Endothelial cell of umbilical vein (primary cell): ENCODE data around the gene DNAJB5. TPM values are rescaled to one million over a fixed set of nuclear protein-coding genes. Genes with fewer than 3 reads are reported as not detected.

Experiments
- BruUV-seq: library from RNA; stranded (reverse); fragments of 400-500 nt; replicated peaks from 2 replicates; lab custom pipeline; 2021; lab: Mats Ljungman, UMichigan
- CTCF ChIA-PET: fragments of 300-600, 350-600 bp; sonication (Branson Sonifier 250); formaldehyde crosslinking; loops from one replicate; lab custom pipeline; 2021; ENCODE audit warnings: antibody characterized with exemption, inconsistent platforms; lab: Charles Lee
- POLR2A ChIA-PET: fragments of 300-600, 350-600 bp; sonication (Branson Sonifier 250); formaldehyde crosslinking; loops from one replicate; lab custom pipeline; 2021; ENCODE audit warnings: antibody characterized with exemption, inconsistent platforms; lab: Charles Lee
- DNase-seq: peaks from one replicate; pipeline ENCODE4 v3.0.0-alpha.2; 2011; ENCODE audit warnings: low read depth, low spot score
- FAIRE-seq: peaks from 2 replicates; lab custom pipeline; 2011; peaks lifted over from hg19 to GRCh38; lab: Jason Lieb, UNC
- H2AFZ ChIP-seq: 2 replicates; pipeline ENCODE4 v1.6.0; 2012; ENCODE audit warnings: low read depth, low read length, control low read depth, inconsistent platforms
- H3K27ac ChIP-seq: 2 replicates; pipeline ENCODE4 v1.5.1; 2011; ENCODE audit warnings: low read depth, mild to moderate bottlenecking, control low read depth, low read length, moderate library complexity; ENCODE audit not compliant: insufficient read depth
- H3K27me3 ChIP-seq, 2 experiments: 2 replicates each; pipeline versions ENCODE4 v1.6.0 to v1.6.1; 2011; ENCODE audit warnings: low read length in 2 of 2, mixed read lengths in 1 of 2; ENCODE audit not compliant: control insufficient read depth in 2 of 2, insufficient read depth in 2 of 2
- H3K36me3 ChIP-seq, 2 experiments: 2 replicates in 1 of 2; 3 replicates in 1 of 2; pipeline ENCODE4 v1.5.1; 2011; ENCODE audit warnings: low read length in 2 of 2, mild to moderate bottlenecking in 1 of 2, moderate library complexity in 1 of 2; ENCODE audit not compliant: control insufficient read depth in 2 of 2, insufficient read depth in 2 of 2; ENCODE audit errors: extremely low read depth in 1 of 2
- H3K4me1 ChIP-seq: 3 replicates; pipeline ENCODE4 v1.5.1; 2011; ENCODE audit warnings: mild to moderate bottlenecking, low read length; ENCODE audit not compliant: control insufficient read depth, insufficient read depth; ENCODE audit errors: extremely low read depth
- H3K4me2 ChIP-seq: 2 replicates; pipeline ENCODE4 v1.6.1; 2011; ENCODE audit warnings: low read length, control low read depth, mixed read lengths; ENCODE audit not compliant: insufficient read depth
- H3K4me3 ChIP-seq, 3 experiments: fragments of 200-600 bp in 1 of 3; sonication (generic), shearing (Covaris generic) in 1 of 3; replicated peaks in 1 of 3; 2 replicates each; pipeline ENCODE4 v1.5.1; 2011 to 2016; ENCODE audit warnings: control low read depth in 3 of 3, low read length in 3 of 3, mild to moderate bottlenecking in 2 of 3, inconsistent platforms in 1 of 3, low read depth in 1 of 3, moderate library complexity in 1 of 3; ENCODE audit not compliant: insufficient read depth in 1 of 3
- H3K79me2 ChIP-seq: 2 replicates; pipeline ENCODE4 v1.6.0; 2012; ENCODE audit warnings: low read length, inconsistent platforms; ENCODE audit not compliant: control insufficient read depth, insufficient read depth
- H3K9ac ChIP-seq: replicated peaks from 2 replicates; pipeline ENCODE3; 2011; ENCODE audit warnings: low read length, control low read depth; ENCODE audit not compliant: insufficient read depth; ENCODE audit errors: extremely low read depth
- H3K9me1 ChIP-seq: replicated peaks from 3 replicates; pipeline ENCODE4 v1.6.0; 2011; ENCODE audit warnings: mild to moderate bottlenecking, low read length; ENCODE audit not compliant: control insufficient read depth, insufficient read depth; ENCODE audit errors: extremely low read depth
- H3K9me3 ChIP-seq: replicated peaks from 2 replicates; pipeline ENCODE4 v1.5.1; 2012; ENCODE audit warnings: low read length, inconsistent platforms; ENCODE audit not compliant: control insufficient read depth, insufficient read depth
- H4K20me1 ChIP-seq: replicated peaks from 2 replicates; pipeline ENCODE3; 2011; ENCODE audit warnings: mild to moderate bottlenecking, low read length; ENCODE audit not compliant: control insufficient read depth, insufficient read depth; ENCODE audit errors: extremely low read depth
- EZH2 ChIP-seq: IDR thresholded peaks from 2 replicates; pipeline ENCODE4 v1.6.1; 2012; ENCODE audit warnings: borderline replicate concordance, low read depth, mild to moderate bottlenecking, moderate library complexity, low read length, inconsistent platforms; ENCODE audit not compliant: severe bottlenecking
- FOS ChIP-seq: IDR thresholded peaks from 2 replicates; pipeline ENCODE4 v1.6.1; 2011; ENCODE audit warnings: mild to moderate bottlenecking, low read length, moderate library complexity, borderline replicate concordance; ENCODE audit not compliant: insufficient read depth
- GATA2 ChIP-seq: IDR thresholded peaks from 2 replicates; pipeline ENCODE4 v1.7.0; 2011; ENCODE audit warnings: low read depth, mild to moderate bottlenecking, moderate library complexity, mixed read lengths, low read length; ENCODE audit not compliant: insufficient read length, insufficient read depth
- JUN ChIP-seq: IDR thresholded peaks from 2 replicates; pipeline ENCODE4 v1.6.1; 2011; ENCODE audit warnings: borderline replicate concordance, low read depth; ENCODE audit not compliant: insufficient read length, insufficient read depth
- MAX ChIP-seq: IDR thresholded peaks from 2 replicates; pipeline ENCODE4 v1.6.1; 2011; ENCODE audit not compliant: insufficient read depth, insufficient read length
- MYC ChIP-seq: IDR thresholded peaks from one replicate; pipeline ENCODE4 v1.6.1; 2011; ENCODE audit warnings: mild to moderate bottlenecking, low read depth, low read length
- POLR2A ChIP-seq: IDR thresholded peaks from 2 replicates; pipeline ENCODE4 v1.6.1; 2012; ENCODE audit warnings: low read depth, mild to moderate bottlenecking, control low read depth, low read length
- POLR2AphosphoS5 ChIP-seq: IDR thresholded peaks from 2 replicates; pipeline ENCODE4 v1.6.1; 2012; ENCODE audit warnings: low read depth, mild to moderate bottlenecking, control low read depth, low read length, moderate library complexity; ENCODE audit not compliant: insufficient read depth
- dilution Hi-C: fragments of 300-500 bp; cut with MboI; formaldehyde crosslinking; loops from one replicate; pipeline ENCODE4 v1.15.0; 2019; ENCODE audit warnings: low sequenced_read_pairs; ENCODE audit not compliant: extremely low pct_ligation_motif_present
- intact Hi-C: fragments of 100-400 bp; cut with micrococcal nuclease; formaldehyde crosslinking; loops from one replicate; pipeline ENCODE4 v1.10.0; 2022
- polyA plus RNA-seq, 4 experiments: library from polyadenylated mRNA; depleted of rRNA in 3 of 4; stranded (reverse) in 3 of 4; unstranded in 1 of 4; fragments of >200 nt; gene quantifications; 2 replicates each; pipeline versions ENCODE4 v1.2.1 to v1.2.3, GENCODE V29; 2011 to 2012; ENCODE audit warnings: missing spikeins in 1 of 4
- total RNA-seq: library from RNA; stranded (reverse); gene quantifications from 2 replicates; pipeline ENCODE4 v1.2.3, GENCODE V29; 2021
- TF ChIP-seq, protein P1 (sequence below), 2 donors: IDR thresholded peaks; 1 replicate in 1 of 2; 2 replicates in 1 of 2; pipeline ENCODE4 v1.5.1; 2011; ENCODE audit warnings: low read length in 2 of 2, mild to moderate bottlenecking in 2 of 2, moderate library complexity in 2 of 2, control low read depth in 1 of 2, inconsistent platforms in 1 of 2, low read depth in 1 of 2; ENCODE audit not compliant: insufficient read depth in 1 of 2; ENCODE audit errors: extremely low read depth in 1 of 2

DNAJB5 gene
- total and polyA plus RNA-seq, 2 donors (not counting 3 experiments of a cell fraction or from before 2014, with no cell fraction given), result 8.6 to 12.8 TPM

DNA sequence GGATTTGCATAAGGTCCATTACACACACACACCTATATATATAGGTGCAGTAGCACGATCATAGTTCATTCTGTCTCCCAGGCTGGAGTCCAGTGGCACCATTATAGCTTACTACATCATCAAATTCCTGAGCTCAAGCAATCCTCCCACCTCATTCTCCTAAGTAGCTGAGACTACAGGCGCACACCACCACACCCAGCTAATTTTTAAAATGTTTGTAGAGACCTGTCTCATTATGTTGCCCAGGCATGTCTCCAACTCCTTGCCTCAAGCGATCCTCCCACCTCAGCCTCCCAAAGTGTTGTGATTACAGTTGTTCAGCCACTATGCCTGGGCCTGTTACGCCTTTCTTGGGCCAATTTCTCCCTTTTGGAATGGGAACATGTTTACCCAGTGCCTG, 39.7 kb downstream of the DNAJB5 start:
- CTCF ChIA-PET, result interaction anchor here (1.3 to 4.5 kb wide), 4 partner anchors 14 to 44 kb away, joined by 3 to 29 read pairs (median 4); no protein-coding TSS in a partner anchor

More for the DNA sequence above, 39.7 kb downstream of the DNAJB5 start:
- dilution Hi-C loops, result no loop called here
- BruUV-seq, result no TSS peak
- POLR2A ChIA-PET, result no interaction called here
- peaks cover 9% of the 10 kb centered on the region for H3K4me1 ChIP-seq
- H3K36me3 ChIP-seq, result no peaks in the 10 kb centered on the region
- DNase-seq, result no peak
- H4K20me1 ChIP-seq, result no peaks in the 10 kb centered on the region
- no peaks in the 10 kb centered on the region for H3K9me3 ChIP-seq
- no peak overlapping the region for H3K4me3 ChIP-seq
- TF ChIP-seq POLR2A, result no peak
- no peak for TF ChIP-seq GATA2
- TF ChIP-seq MYC, result no peak
- no peak for TF ChIP-seq POLR2AphosphoS5
- TF ChIP-seq EZH2, result no peak
- TF ChIP-seq FOS, result no peak
- no peak for TF ChIP-seq MAX
- no peak for TF ChIP-seq JUN
- TF ChIP-seq, protein P1, sequence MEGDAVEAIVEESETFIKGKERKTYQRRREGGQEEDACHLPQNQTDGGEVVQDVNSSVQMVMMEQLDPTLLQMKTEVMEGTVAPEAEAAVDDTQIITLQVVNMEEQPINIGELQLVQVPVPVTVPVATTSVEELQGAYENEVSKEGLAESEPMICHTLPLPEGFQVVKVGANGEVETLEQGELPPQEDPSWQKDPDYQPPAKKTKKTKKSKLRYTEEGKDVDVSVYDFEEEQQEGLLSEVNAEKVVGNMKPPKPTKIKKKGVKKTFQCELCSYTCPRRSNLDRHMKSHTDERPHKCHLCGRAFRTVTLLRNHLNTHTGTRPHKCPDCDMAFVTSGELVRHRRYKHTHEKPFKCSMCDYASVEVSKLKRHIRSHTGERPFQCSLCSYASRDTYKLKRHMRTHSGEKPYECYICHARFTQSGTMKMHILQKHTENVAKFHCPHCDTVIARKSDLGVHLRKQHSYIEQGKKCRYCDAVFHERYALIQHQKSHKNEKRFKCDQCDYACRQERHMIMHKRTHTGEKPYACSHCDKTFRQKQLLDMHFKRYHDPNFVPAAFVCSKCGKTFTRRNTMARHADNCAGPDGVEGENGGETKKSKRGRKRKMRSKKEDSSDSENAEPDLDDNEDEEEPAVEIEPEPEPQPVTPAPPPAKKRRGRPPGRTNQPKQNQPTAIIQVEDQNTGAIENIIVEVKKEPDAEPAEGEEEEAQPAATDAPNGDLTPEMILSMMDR (IDR thresholded peaks at IDR 0.05; ENCODE audit: extremely low read depth in 1 of 2, insufficient read depth in 1 of 2, low read depth in 1 of 2, low read length in 2 of 2), result no peak
- intact Hi-C loops, result no loop called here
- H2AFZ ChIP-seq, result no peak overlapping the region
- no peaks in the 10 kb centered on the region for H3K79me2 ChIP-seq
- H3K27me3 ChIP-seq, result no peaks in the 10 kb centered on the region
- H3K9ac ChIP-seq, result no peak overlapping the region
- no peak overlapping the region for H3K4me2 ChIP-seq
- no peak overlapping the region for H3K27ac ChIP-seq
- no peaks in the 10 kb centered on the region for H3K9me1 ChIP-seq
- FAIRE-seq, result no peak
